Mucosa of rectum (tissue), 2 donors: ENCODE data around the gene CUL2.
"Not testable (repeated sequence)": the region's sequence is repeated elsewhere in the genome, so short reads cannot be mapped to it uniquely, and the experiment has no call there.

Experiments used
- H3K27ac ChIP-seq, 2 donors: one replicate each; pipeline ENCODE4 v1.7.0; 2013; ENCODE audit warnings: inconsistent platforms in 2 of 2, low read depth in 2 of 2, low read length in 2 of 2
- H3K27me3 ChIP-seq, 2 donors: one replicate each; pipeline ENCODE4 v1.7.0; 2013; ENCODE audit warnings: low read length in 2 of 2; ENCODE audit not compliant: control insufficient read depth in 2 of 2, insufficient read depth in 2 of 2
- H3K36me3 ChIP-seq, 2 donors: one replicate each; pipeline ENCODE4 v1.7.0; 2013; ENCODE audit warnings: low read length in 2 of 2; ENCODE audit not compliant: control insufficient read depth in 2 of 2, insufficient read depth in 2 of 2
- H3K4me1 ChIP-seq, 2 donors: one replicate each; pipeline ENCODE4 v1.7.0; 2013; ENCODE audit warnings: low read length in 2 of 2, mild to moderate bottlenecking in 1 of 2; ENCODE audit not compliant: control insufficient read depth in 2 of 2, insufficient read depth in 2 of 2
- H3K4me3 ChIP-seq, 2 donors: one replicate each; pipeline ENCODE4 v1.7.0; 2013; ENCODE audit warnings: low read length in 2 of 2
- H3K9ac ChIP-seq, 2 donors: one replicate each; pipeline ENCODE4 v1.7.0; 2013; ENCODE audit warnings: low read length in 2 of 2, low read depth in 1 of 2, mild to moderate bottlenecking in 1 of 2
- H3K9me3 ChIP-seq, 2 donors: one replicate each; pipeline ENCODE4 v1.7.0; 2013; ENCODE audit warnings: low read length in 2 of 2; ENCODE audit not compliant: control insufficient read depth in 2 of 2
- donor health status: healthy.
- donor health status: Normal muscosa, but diverticular disease.

CUL2 gene

GRCh38 chr10:34993782-34994181 is 96.4 kb downstream of the CUL2 start:
- no peaks in the 10 kb centered on the region for H3K27me3 ChIP-seq
- H3K4me1 ChIP-seq = no peaks in the 10 kb centered on the region
- H3K27ac ChIP-seq = no peak overlapping the region
- no peaks in the 10 kb centered on the region for H3K9me3 ChIP-seq
- no peaks in the 10 kb centered on the region for H3K36me3 ChIP-seq
- no peak overlapping the region for H3K4me3 ChIP-seq
- H3K9ac ChIP-seq = no peak overlapping the region

GRCh38 chr10:34991117-34991516 is 99.0 kb downstream of the CUL2 start:
- not testable (repeated sequence) for H3K9me3 ChIP-seq, H3K27ac ChIP-seq, H3K36me3 ChIP-seq, H3K27me3 ChIP-seq, H3K9ac ChIP-seq, H3K4me1 ChIP-seq, H3K4me3 ChIP-seq

GRCh38 chr10:34988397-34989067 is 101.6 kb downstream of the CUL2 start:
- no peaks in the 10 kb centered on the region for H3K36me3 ChIP-seq
- no peaks in the 10 kb centered on the region for H3K27me3 ChIP-seq
- no peak overlapping the region for H3K4me3 ChIP-seq
- H3K9me3 ChIP-seq = no peaks in the 10 kb centered on the region
- H3K9ac ChIP-seq = no peak overlapping the region
- H3K27ac ChIP-seq = no peak overlapping the region
- no peaks in the 10 kb centered on the region for H3K4me1 ChIP-seq

DNA sequence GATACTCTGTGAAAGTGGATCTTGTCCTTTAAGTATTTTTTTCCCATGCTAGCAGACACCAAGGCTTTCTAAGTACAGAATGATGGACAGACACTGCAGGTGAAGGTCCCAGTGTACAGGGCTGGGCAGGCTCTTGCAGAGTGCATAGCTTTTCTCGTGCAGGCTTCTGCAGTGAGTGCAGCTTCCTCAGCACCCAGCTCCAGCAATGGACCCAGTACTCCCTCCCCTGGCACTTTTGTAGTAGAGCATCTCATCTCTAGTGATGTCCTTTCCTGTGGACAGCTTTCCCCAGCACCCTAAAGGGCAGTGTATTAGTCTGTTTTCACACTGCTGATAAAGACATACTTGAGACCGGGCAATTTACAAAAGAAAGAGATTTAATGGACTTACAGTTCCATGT is 104.3 kb downstream of the CUL2 start:
- Histone ChIP-seq H3K4me3 (no peak overlapping the region), H3K36me3 (no peaks in the 10 kb centered on the region), H3K27me3 (no peaks in the 10 kb centered on the region), H3K9ac (no peak overlapping the region), H3K9me3 (no peaks in the 10 kb centered on the region), H3K4me1 (no peaks in the 10 kb centered on the region), H3K27ac (no peak overlapping the region)

DNA sequence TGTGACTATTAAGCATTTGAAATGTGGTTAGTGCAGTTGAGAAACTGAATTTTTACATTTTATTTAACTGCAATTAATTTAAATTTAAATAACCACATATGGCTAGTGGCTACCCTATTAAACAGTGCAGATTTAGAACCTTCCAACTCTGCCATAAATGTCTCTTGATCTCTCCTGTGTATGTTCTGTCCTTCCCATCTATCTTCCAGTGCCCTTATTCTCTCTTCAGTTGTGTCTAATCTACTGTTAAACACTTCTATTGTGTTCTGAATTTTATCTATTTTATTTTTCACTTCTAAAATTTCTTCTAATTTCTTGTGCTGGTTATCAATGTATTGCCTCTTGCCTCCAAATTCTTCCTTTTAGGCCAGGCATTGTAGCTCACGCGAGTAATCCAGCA is 105.0 kb downstream of the CUL2 start:
- H3K9me3 ChIP-seq = no peaks in the 10 kb centered on the region
- no peaks in the 10 kb centered on the region for H3K27me3 ChIP-seq
- no peak overlapping the region for H3K4me3 ChIP-seq
- H3K27ac ChIP-seq = no peak overlapping the region
- no peak overlapping the region for H3K9ac ChIP-seq
- no peaks in the 10 kb centered on the region for H3K4me1 ChIP-seq
- no peaks in the 10 kb centered on the region for H3K36me3 ChIP-seq

GRCh38 chr10:34981844-34982243 is 108.3 kb downstream of the CUL2 start:
- Histone ChIP-seq H3K9ac (no peak overlapping the region), H3K9me3 (no peaks in the 10 kb centered on the region), H3K36me3 (no peaks in the 10 kb centered on the region), H3K4me3 (no peak overlapping the region), H3K27ac (no peak overlapping the region), H3K27me3 (no peaks in the 10 kb centered on the region), H3K4me1 (no peaks in the 10 kb centered on the region)

- Histone ChIP-seq H3K9me3 (peaks cover 0 to 2% of the 10 kb centered on the region in 2 donors), H3K9ac (no peak overlapping the region), H3K36me3 (no peaks in the 10 kb centered on the region), H3K27ac (no peak overlapping the region), H3K4me3 (no peak overlapping the region), H3K4me1 (no peaks in the 10 kb centered on the region), H3K27me3 (no peaks in the 10 kb centered on the region)
These were observed 110.2 kb downstream of the CUL2 start for GRCh38 chr10:34979938-34980337.

DNA sequence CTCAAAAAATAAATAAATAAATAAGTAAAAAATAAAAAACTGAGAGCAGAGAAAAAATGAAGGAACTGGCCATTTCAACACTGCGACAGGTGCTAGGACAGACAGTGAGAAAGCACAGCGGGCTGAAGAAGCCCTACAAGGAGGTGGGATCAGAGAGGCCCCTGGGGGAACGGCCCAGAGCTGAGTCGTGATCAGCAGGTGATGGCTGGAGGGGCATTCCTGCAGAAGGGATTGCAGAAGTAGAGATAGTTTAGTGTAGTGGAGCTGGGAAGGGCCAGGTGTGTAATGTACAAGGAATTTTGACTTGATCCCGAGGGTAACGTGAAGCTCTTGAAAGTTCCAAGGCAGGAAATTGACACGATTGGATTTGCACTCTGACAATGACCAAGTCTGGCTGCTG is 112.1 kb downstream of the CUL2 start:
- H3K36me3 ChIP-seq = no peaks in the 10 kb centered on the region

DNA sequence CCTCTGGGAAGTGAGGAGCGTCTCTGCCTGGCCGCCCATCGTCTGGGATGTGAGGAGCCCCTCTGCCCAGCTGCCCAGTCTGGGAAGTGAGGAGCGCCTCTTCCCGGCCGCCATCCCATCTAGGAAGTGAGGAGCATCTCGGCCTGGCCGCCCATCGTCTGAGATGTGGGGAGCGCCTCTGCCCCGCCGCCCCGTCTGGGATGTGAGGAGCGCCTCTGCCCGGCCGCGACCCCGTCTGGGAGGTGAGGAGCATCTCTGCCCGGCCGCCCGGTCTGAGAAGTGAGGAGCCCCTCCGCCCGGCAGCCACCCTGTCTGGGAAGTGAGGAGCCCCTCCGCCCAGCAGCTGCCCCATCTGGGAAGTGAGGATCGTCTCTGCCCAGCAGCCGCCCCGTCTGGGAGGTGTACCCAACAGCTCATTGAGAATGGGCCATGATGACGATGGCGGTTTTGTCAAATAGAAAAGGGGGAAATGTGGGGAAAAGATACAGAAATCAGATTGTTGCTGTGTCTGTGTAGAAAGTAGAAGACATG is 113.7 kb downstream of the CUL2 start:
- H3K9ac ChIP-seq, H3K36me3 ChIP-seq, H3K4me1 ChIP-seq, H3K27me3 ChIP-seq, H3K9me3 ChIP-seq, H3K4me3 ChIP-seq, H3K27ac ChIP-seq: not testable (repeated sequence)

More for the DNA sequence above, 112.1 kb downstream of the CUL2 start:
- Histone ChIP-seq H3K4me1 (no peaks in the 10 kb centered on the region), H3K9me3 (peaks cover 0 to 2% of the 10 kb centered on the region in 2 donors), H3K9ac (no peak overlapping the region), H3K27ac (no peak overlapping the region), H3K4me3 (no peak overlapping the region), H3K27me3 (no peaks in the 10 kb centered on the region)

- H3K9ac ChIP-seq, H3K4me1 ChIP-seq, H3K27me3 ChIP-seq, H3K4me3 ChIP-seq, H3K27ac ChIP-seq, H3K36me3 ChIP-seq, H3K9me3 ChIP-seq: not testable (repeated sequence)
These were observed 115.6 kb downstream of the CUL2 start for GRCh38 chr10:34974364-34975065.
